Jurkat, Clone E6-1 (cell line): ENCODE data around the gene NT5M.
A peak's percentile ranks its signal among the peaks of the same experiment; 100 is the strongest.

Experiments
- DNase-seq: peaks from one replicate; pipeline ENCODE4 v3.0.0-alpha.2; 2011; ENCODE audit warnings: low read depth, low spot score
- H3K4me3 ChIP-seq: 2 replicates; pipeline ENCODE4 v1.5.1; 2011; ENCODE audit warnings: mild to moderate bottlenecking, low read length, control low read depth, moderate library complexity

NT5M gene

DNA sequence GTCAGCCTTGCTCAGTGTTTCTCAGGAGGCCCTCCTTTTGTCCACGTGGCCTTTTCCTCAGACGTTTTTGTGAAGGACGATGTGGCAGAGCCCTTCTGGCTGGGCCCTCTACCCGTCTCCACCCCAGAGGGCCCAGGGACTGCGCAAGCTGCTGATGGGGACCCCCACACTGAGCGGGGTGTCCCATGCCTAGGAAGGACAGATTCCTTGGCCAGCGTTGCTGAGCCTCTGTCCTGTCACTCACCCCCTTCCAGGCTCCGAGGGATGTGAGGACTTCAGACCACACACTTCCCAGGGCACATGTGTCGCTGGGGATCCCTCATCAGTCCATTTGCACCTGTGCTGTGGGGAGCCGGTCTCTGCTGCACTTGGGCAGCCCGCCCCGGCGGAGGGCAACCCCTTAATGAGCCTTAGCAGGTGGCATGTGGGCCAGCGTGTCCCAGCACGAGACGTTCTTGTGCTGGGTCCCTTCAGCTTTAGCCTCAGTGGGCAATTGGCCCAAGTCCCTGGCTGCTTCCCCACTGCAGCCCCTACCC is 48.3 kb downstream of the NT5M start:
- DNase-seq, result no peak
- H3K4me3 ChIP-seq, result no peak overlapping the region

DNA sequence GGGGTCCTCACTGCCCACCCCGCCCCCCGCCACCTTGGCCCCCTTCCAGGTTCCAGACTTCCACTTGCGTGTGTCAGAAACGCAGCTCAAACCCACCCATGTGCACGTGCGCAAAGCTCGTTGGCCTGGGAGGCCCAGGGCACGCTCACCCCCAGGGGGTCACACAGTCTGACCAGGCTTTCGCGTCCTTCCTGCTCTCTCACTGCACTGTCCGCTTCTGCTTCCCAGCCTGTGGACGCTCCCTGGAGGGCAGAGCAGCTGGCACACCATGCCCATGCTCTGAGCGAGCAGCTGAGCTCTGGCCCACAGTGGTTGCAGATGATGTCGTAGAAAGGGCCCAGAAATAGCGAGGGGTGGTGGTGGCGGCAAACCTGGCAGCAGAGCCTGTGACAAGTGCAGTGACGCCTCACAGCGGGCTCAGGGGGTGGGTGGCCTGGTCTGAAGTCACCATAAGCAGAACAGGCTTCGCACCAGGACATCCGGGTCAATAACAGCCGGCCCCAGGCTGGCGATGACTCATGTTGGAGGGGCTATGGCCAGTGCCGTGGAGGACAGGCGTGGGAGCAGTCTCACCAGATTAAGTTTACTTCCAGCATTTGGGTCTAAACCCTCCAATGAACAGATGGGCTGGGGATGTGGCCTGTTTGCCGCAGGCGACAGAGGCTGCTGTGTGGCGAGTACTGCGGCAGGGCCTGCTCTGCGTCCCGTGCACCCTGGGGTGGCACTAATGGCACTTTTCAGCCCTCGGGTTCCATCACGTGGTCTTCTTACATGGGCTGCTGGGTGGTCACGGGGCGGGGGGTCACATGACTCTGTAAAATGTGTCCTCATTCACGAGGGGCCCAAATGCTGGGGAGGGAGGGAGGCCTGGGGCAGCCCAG is 49.0 kb downstream of the NT5M start:
- no peak overlapping the region for H3K4me3 ChIP-seq
- DNase-seq, result no peak

DNA sequence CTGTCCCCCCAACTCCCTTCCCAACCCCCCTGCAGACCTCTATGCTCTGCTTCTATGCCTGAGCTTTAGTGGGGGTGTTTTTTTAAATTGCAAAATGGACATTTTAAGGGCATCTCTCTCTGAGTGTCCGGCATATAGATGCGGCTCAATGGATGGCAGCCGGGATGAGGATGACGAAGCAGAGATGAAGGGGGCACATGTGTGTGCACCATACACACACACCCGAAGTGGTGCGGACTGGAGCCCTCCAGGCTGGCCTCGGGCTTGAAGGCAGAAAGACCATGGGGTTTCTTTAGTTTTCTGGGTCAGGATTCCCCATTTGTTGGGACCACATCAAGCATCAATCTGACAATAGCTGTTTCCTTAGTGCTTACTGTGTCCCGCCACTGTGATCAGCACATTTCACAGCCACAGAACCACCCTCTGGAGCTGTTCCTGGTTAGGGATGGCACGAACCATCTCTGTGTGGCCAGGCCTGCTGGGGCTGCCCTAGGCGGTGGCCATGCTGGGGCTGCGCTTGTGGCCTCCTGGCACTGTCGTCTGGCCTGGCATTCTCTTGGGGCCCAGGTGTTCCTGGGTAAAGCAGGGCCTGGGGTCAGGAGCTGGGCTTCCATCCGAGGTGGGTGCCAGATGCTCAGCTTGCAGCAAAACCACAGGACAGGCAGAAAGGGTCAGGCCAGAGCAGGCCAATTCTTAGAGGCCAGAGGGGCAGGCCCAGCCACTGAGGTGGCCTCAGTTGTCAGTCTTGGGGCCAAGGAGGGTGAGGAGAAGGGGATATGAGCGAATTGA is 49.9 kb downstream of the NT5M start:
- DNase-seq, result no peak

DNA sequence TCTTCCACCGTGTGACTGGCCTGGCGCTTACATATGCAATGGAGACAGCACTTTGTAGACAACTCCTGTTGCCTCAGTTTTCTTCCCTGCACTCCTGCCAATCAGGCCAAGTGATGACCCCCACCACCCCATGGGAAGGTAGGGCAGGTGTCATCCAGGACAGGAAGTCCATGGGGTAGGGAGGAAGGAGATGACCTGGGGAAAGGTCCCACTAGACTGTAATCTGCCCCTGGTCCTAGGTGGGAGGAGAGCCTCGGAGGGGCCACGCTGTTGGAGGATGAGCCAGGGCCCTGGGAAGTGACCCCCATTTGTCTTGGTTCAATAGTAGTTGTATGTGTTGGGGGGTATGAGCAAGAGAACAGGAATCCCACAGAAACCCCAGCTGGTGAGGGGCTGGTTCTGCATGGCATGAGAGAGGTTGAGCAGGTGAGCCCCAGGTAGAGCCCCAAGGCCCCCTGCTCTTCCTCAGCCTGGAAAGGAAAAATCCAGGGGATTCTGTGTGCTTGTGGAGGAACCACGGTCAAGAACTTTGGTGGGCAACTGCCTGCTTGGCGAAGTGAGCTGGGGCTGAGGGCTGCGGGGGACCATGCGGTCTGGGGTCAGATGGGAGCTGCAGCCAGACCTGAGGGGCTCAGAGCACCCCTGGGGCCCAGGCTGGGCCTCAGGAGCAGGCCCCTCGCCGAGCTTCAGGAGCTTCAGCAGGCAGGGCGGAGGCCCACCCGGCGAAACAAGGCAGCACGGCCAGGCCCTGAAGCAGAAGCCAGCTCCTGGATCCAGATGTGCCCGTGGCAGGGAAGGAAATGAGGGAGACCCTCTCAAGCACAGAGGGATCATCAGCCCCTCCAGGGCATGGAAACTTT is 50.7 kb downstream of the NT5M start:
- no peak overlapping the region for H3K4me3 ChIP-seq
- DNase-seq, result no peak

More for the DNA sequence above, 49.9 kb downstream of the NT5M start:
- H3K4me3 ChIP-seq, result no peak overlapping the region

DNA sequence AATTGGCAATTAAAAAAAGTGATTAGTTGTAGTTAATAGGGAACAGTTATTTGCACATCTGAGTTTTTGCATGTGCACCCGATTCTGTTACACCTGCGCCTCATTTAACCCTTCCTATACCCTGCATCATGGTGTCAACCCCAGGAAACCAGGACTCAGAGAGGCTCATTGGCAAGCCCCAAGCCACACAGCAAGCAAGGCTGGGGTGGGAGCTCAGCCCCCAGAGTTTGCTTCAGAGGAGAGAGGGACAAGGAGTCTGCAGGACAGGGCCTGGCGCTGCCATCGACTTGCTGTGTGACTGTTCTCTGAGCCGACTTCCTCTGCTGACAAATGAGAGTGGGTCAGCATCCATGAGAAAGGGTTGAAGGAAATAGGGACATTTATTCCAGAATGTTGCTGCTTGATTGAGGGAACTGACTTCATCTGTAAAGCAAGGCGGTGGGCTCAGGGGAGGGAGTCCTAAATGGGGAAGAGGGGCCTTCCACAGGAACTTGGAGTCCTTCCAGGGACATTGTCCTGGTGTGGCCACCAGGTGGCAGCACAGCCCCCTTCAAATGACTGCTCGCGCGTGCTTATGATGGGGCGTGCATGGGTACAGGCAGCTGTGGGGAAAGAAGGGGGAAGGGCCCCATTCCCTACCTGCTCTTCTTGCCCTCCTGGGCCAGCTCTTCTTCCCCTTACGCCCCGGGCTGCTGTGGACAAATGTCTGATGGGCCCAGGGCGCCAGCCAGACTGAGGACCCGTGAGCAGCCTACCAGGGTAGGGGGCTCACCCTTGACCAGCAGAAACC is 51.6 kb downstream of the NT5M start:
- peak; percentile 71 for DNase-seq
- H3K4me3 ChIP-seq, result no peak overlapping the region

DNA sequence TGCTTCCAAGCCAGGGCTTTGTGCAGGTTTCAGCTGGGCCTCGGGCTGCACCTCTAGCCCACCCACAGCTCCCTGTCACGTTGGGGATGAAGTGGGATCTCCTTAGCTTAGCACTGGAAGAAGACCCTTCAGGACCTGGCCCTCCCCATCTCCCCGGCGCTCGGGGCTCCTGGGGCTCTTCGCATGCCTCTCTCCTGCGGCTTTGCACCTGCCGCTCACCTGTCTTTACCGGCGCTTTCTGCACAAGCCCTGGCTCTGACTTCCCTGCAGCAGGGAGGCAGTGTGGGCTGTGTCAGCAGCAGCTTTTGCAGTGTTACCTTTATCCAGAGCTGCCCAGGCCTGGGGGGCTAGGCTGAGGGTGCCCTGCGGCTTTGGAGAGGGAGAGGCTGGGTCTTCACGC is 52.3 kb downstream of the NT5M start:
- no peak overlapping the region for H3K4me3 ChIP-seq
- no peak for DNase-seq

DNA sequence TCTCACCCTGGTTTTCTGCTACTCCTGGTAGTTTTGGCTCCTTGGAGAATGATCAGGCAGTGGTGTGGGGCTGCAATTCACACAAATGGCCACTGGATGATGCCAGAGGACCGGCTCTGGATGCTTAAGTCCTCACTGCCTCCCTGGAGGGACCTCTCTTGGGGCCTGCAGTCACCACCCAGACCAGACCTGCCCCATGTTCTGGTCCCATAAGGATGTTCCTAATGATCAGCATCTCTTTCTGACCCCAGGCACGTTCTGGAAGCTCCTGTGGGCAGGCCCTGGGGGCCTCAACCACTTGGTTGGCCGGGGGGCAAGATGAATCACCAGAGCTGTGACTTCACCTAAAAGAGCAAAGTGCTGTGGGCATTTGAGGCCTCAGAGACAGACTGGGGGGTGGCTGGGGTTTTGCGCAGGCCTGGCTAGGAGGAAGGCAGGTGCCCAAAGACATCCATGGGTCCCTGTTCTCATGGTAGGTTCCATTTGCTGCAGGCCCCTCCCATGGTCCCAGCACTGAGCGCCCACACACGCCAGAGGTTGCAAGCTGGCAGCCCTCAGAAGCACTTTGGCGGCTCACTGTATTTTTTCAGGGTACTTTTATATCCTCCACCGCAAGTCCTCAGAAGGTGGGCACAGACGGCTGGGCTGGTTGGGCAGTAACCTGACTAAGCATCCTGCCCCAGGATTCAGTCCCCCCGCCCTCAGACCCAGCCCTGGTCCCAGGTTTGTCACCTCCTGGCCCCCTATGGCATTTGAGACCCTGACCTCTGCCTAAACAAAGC is 53.2 kb downstream of the NT5M start:
- no peak overlapping the region for H3K4me3 ChIP-seq
- DNase-seq, result peak; percentile 85

DNA sequence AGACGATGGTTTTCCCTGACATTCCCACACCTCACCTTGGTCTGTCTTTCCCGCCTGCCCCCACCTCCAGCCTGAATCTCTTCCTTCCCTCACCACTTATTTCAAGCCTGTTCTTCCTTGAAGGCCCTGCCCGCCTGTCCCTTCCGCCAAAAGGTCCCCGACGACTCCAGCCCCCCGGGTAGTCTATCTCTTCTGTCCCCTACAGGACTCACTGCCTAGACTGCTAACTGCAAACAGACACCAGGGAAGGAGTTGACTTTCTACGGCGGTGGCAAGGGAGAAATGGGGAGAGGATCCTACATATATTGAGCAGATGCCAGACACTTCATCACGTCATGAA is 53.7 kb downstream of the NT5M start:
- H3K4me3 ChIP-seq, result no peak overlapping the region
- DNase-seq, result no peak

DNA sequence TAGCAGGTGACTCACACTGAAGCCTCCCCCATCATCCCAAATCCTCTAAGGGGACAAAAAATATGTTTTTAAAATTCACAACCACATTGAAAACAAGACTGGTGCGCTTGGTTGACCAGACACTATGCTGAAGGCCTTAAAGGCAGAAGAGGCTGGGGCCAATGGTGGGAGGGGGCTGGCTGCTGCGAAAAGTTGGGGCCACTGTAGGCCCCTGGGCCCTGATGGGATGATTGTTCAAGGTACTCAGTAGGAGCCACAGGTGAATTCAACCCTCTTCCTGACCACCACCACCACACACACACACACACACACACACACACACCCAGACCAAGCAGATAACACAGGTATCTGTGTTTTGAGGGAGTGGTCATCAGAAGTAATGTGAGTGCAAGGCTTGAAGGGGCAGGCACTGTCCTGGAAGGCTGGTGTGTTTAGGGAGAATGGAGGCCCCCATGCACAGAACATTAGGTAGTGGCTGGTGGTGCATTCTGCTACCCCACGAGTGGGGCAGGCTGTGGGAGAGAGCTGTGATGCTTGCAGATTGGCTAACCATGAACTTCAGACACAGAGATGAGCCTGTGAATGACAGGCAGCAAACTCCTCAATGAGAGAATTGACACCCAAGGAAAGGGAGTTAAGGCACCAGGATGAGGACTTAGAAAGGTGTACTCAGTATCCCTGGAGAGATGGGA is 55.0 kb downstream of the NT5M start:
- no peak for DNase-seq
- no peak overlapping the region for H3K4me3 ChIP-seq

DNA sequence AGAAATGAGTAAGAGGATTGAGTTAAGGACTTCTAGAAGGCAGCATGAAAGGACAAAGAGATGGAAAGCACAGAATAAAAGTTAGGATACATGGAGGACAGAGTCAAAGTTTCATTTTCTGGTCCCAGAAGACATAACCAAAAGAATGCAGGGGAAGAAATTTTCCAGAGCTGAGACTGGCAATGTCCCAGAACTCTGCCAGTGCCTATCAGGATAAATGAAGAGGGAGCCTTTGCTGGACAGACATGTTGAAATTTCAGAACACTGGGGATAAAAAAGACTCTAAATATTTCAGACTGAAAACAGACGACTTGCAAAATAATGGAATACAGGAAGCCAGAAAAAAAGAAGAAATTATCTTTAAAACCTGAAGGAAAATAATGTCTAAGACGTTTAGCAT is 55.7 kb downstream of the NT5M start:
- H3K4me3 ChIP-seq, result no peak overlapping the region
- DNase-seq, result no peak

DNA sequence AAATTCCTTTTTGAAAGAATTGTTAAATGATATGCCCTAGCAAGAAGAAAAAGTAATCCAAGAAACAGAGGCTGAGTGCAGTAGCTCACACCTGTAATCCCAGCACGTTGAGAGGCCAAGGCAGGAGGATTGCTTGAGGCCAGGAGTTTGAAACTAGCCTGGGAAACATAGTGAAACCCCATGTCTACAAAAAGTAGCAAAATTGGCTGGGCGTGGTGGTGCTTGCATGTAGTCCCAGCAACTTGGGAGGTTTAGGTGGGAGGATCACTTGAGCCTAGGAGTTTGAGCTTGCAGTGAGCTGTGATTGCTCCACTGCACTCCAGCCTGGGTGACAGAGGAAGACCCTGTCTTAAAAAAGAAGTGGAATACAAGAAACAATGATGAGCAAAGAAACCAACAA is 56.1 kb downstream of the NT5M start:
- DNase-seq, result no peak
- no peak overlapping the region for H3K4me3 ChIP-seq

DNA sequence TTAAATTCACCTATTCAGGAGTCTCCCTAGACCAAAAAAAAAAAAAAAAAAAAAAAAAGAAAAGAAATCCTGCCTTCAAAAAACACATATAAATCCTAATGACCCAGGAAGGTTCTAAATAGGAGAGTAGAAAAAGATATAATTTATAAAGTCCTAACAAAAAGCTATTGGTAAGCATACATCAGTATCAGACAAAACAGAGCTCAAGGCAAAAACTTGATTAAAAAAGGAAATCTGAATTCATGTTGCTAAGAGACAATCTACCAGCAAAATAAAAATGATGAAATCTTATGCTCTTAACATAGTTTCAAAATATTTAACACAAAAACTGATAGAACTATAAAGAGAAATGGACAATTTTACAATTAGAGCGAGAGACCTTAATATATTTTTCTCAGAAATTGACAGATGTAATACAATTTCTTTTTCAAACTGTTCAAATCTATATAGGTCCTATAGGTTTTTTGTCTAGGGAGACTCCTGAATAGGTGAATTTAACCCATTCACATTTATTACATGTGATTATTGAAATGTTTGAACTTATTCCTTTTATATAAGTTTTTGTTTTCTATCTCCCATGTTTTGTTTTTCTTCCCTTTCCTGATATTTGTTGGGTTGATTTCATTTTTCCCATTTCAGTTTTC is 57.0 kb downstream of the NT5M start:
- no peak for DNase-seq
- H3K4me3 ChIP-seq, result no peak overlapping the region

DNA sequence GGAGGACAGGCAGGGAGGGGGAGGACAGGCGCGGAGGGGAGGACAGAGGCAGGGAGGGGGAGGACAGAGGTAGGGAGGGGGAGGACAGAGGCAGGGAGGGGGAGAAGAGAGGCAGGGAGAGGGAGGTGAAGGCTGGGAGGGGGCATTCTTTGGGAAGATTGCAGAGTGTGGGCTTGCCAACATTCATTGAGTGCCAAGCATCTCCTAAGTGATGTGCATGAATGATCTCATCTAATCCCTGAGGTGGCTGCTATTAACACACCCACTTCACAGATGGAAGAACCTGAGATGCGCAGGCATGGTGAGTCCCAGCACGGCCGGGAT is 58.3 kb downstream of the NT5M start:
- no peak for DNase-seq
- no peak overlapping the region for H3K4me3 ChIP-seq

DNA sequence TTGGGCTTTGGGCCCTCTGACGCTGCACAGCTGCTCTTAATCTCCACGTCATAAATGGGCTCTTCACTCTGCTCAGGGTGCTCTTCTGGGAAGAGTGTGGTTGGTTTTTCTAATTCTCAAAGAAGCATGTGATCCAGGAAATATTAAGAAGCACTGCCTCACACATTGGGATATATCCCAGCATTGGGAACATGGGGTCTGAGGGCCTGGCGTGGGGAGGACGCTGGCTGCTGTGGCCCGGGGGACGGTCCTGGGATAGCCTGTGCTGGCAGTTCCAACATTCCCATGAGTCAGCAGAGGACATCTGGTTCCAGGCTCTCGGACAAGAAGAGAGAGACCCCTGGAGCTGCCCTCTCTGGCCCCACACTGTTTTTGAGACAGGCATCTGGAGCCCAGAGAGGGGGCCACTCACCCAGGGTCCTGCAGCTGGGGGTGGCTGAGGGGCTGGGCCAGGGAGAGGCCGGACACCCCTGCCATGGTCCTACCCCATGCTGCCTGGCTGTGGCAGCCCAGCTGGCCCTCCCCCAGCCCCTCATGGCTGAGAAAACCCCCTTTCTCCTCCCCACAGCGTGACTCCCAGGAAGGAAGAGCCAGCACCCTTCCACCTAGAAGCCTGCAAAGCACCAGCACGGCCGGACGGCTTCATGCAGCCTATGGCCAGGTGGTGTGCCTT is 58.8 kb downstream of the NT5M start:
- H3K4me3 ChIP-seq, result no peak overlapping the region
- no peak for DNase-seq

DNA sequence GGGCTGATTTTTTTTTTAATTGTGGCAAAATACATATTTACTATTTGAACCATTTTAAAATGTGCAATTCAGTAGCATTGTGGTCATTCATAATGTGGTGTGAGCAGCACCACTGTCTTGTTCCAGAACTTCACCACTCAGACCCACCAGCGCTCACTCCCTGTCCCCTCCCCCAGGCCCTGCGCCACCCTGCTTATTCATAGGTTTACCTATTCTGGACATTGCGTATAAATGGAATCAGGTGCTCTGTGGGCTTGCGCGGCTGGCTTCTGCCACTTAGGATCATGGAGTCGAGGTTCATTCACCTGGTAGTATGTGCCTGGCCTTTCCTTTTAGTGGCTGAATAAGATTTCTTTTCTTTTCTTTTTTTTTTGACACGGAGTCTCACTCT is 59.4 kb downstream of the NT5M start:
- no peak for DNase-seq
- no peak overlapping the region for H3K4me3 ChIP-seq

DNA sequence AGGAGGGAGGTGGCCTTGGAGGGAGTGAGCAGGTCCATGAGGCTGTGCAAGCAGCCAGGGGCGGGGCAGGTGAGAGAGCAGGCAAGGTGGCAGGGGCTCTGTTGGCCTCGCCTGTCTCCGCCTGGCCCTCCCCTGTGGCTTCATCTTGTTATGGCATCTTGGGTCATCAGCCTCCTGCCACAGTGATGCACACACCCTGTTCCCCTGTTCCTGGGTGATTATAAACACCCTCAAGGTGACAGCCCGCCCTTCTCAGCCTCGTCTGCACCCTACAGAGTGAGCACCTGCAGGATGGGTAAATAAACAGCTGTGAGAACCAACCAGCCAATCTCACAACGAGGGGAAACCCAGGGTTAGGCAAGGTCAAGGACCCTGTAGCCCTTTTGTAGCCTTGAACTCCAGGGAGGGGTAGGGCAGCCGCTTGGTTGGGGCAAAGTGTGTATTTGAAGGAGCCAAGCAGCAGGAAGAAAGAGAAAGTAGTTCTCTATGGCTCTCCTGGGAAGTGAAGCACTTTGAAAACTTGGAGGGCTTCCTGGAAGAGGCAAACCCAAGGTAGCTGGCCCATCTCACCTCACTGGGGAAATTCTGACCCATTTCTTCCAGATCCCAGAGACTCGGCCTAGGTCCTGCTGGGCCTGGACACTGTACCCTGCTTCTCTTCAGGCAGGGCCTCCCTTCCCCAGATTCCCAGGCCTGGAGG is 60.6 kb downstream of the NT5M start:
- H3K4me3 ChIP-seq, result no peak overlapping the region
- no peak for DNase-seq
